Spleen (tissue), 11 donors: ENCODE results near the gene CLASP1. TPM values are rescaled to one million over a fixed set of nuclear protein-coding genes. Genes with fewer than 3 reads are reported as not detected.
A peak's percentile ranks its signal among the peaks of the same experiment; 100 is the strongest.

ENCODE experiments used
- DNase-seq: peaks from one replicate; pipeline ENCODE4 v3.0.0-alpha.2; 2020
- H3K27ac ChIP-seq, 8 donors: fragments of 200-600 bp; sonication (generic) in 7 of 8; 1 replicate in 4 of 8; 2 replicates in 4 of 8; pipeline versions ENCODE4 v1.5.0 to v1.8.0; 2016 to 2021; ENCODE audit warnings: inconsistent platforms in 4 of 8, mild to moderate bottlenecking in 4 of 8, moderate library complexity in 1 of 8
- H3K27me3 ChIP-seq, 7 donors: fragments of 200-600 bp; sonication (generic) in 6 of 7; replicated peaks in 1 of 7; 1 replicate in 4 of 7; 2 replicates in 3 of 7; pipeline versions ENCODE4 v1.5.0 to v1.8.0; 2016 to 2021; ENCODE audit warnings: inconsistent platforms in 3 of 7, mild to moderate bottlenecking in 1 of 7
- H3K36me3 ChIP-seq, 6 donors: fragments of 200-600 bp; sonication (generic) in 5 of 6; 1 replicate in 4 of 6; 2 replicates in 2 of 6; pipeline versions ENCODE4 v1.5.0 to v1.8.0; 2016 to 2021; ENCODE audit warnings: inconsistent platforms in 2 of 6
- H3K4me1 ChIP-seq, 6 donors: fragments of 200-600 bp; sonication (generic) in 5 of 6; 1 replicate in 3 of 6; 2 replicates in 3 of 6; pipeline versions ENCODE4 v1.5.0 to v1.8.0; 2016 to 2021; ENCODE audit warnings: inconsistent platforms in 3 of 6
- H3K4me3 ChIP-seq, 8 donors: fragments of 200-600 bp; sonication (generic) in 7 of 8; 1 replicate in 4 of 8; 2 replicates in 4 of 8; pipeline versions ENCODE4 v1.5.0 to v1.8.0; 2016 to 2021; ENCODE audit warnings: inconsistent platforms in 4 of 8, mild to moderate bottlenecking in 4 of 8, moderate library complexity in 2 of 8
- H3K9me3 ChIP-seq, 8 donors: fragments of 200-600 bp; sonication (generic) in 7 of 8; 1 replicate in 4 of 8; 2 replicates in 4 of 8; pipeline versions ENCODE4 v1.5.0 to v1.8.0; 2016 to 2021; ENCODE audit warnings: inconsistent platforms in 4 of 8
- CTCF ChIP-seq, 11 experiments: fragments of 200-600 bp in 7 of 11; fragments of 450-650 bp in 4 of 11; sonication (generic) in 4 of 11; IDR thresholded peaks in 8 of 11; conservative IDR thresholded peaks in 3 of 11; 1 replicate in 7 of 11; 2 replicates in 4 of 11; pipeline versions ENCODE4 v1.4.0 to v1.8.0; 2016 to 2021; ENCODE audit warnings: antibody characterized with exemption in 11 of 11, inconsistent platforms in 4 of 11, mild to moderate bottlenecking in 1 of 11
- POLR2A ChIP-seq, 3 donors: fragments of 450-650 bp; IDR thresholded peaks; one replicate each; pipeline ENCODE4 v1.5.1; 2017; ENCODE audit warnings: antibody characterized with exemption in 3 of 3, mild to moderate bottlenecking in 1 of 3
- POLR2AphosphoS5 ChIP-seq, 3 donors: sonication (generic); formaldehyde crosslinking; IDR thresholded peaks; one replicate each; pipeline ENCODE4 v1.5.1; 2017; ENCODE audit warnings: antibody characterized with exemption in 3 of 3
- WGBS, 5 donors: extraction: QIAGEN DNeasy Blood & Tissue Kit in 3 of 5; methylation state at CpG; one replicate each; pipeline versions ENCODE4 v1.1.5 to v1.1.7; 2013 to 2018; 5-methylcytosine and 5-hydroxymethylcytosine counted together
- intact Hi-C: fragments of 100-400 bp; cut with DNase I; formaldehyde crosslinking; loops from one replicate; pipeline ENCODE4 v1.15.0; 2023; ENCODE audit warnings: low total_unique reads
- polyA plus RNA-seq, 3 donors: library from polyadenylated mRNA; stranded (reverse); fragments of 200-250 nt; gene quantifications; one replicate each; pipeline ENCODE4 v1.2.1, GENCODE V29; 2013
- total RNA-seq, 7 donors: library from RNA; depleted of rRNA in 3 of 7; stranded (reverse); fragments of >200 nt in 3 of 7; fragmentation: NEBNext Ultra II Directional in 4 of 7; extraction: Animal tissue kit (Norgen Biotek cat#: 25700) in 4 of 7; gene quantifications; one replicate each; pipeline versions ENCODE4 v1.1.0 to v1.2.1, GENCODE V29; 2016 to 2021
- donor health status: healthy with polysubstance abuse.
- donor health status: DM: no; HTN: no; CAD: no; lungs with moderate emphysema.
- donor health status: DM: no; HTN: no; CAD: no.
- donor health status: Bipolar disorder and iron deficiency.
- donor health status: healthy.
- donor health status: DM: no; HTN: no; CAD: no.
- donor health status: DM: yes; HTN: yes; CAD: no.

Gene CLASP1
- total and polyA plus RNA-seq, 10 donors: 4.0 to 103 (median 71.7) TPM

GRCh38 chr2:121608967-121609366, 40.3 kb downstream of the CLASP1 start:
- intact Hi-C loops: no loop called here
- H3K27ac ChIP-seq: peak overlapping the region in 4 of 8 donors; percentile 4 to 78 (median 15)
- no peak for TF ChIP-seq POLR2AphosphoS5 (IDR thresholded peaks at IDR 0.05)
- no peak for TF ChIP-seq POLR2A (IDR thresholded peaks at IDR 0.05)
- no peak for TF ChIP-seq CTCF (IDR thresholded peaks at IDR 0.05 in 8 of 11, conservative IDR thresholded peaks at IDR 0.05 in 3 of 11)

GRCh38 chr2:121608367-121608766, 40.9 kb downstream of the CLASP1 start:
- Histone ChIP-seq H3K27ac (peak overlapping the region in 3 of 8 donors; percentile 3 to 39 (median 30)), H3K36me3 (peaks cover 0 to 30% (median 3%) of the 10 kb centered on the region in 6 donors), H3K4me3 (no peak overlapping the region), H3K4me1 (peaks cover 0 to 53% (median 19%) of the 10 kb centered on the region in 6 donors), H3K27me3 (no peaks in the 10 kb centered on the region), H3K9me3 (peaks cover 0 to 38% (median 19%) of the 10 kb centered on the region in 8 donors)
- WGBS, 5 donors: 87 to 99% (median 93%) methylated on average over 4 of the region's 4 CpGs
- DNase-seq: no peak
- intact Hi-C loops: no loop called here
- TF ChIP-seq CTCF (IDR thresholded peaks at IDR 0.05 in 8 of 11, conservative IDR thresholded peaks at IDR 0.05 in 3 of 11) (no peak), POLR2A (IDR thresholded peaks at IDR 0.05) (no peak), POLR2AphosphoS5 (IDR thresholded peaks at IDR 0.05) (no peak)

More at GRCh38 chr2:121608967-121609366, 40.3 kb downstream of the CLASP1 start:
- peaks cover 0 to 50% (median 19%) of the 10 kb centered on the region in 6 donors for H3K4me1 ChIP-seq
- no peaks in the 10 kb centered on the region for H3K27me3 ChIP-seq
- H3K4me3 ChIP-seq: no peak overlapping the region
- peaks cover 0 to 38% (median 19%) of the 10 kb centered on the region in 8 donors for H3K9me3 ChIP-seq
- no peak for DNase-seq
- H3K36me3 ChIP-seq: peaks cover 0 to 33% (median 3%) of the 10 kb centered on the region in 6 donors
- 53 to 70% (median 63%) methylated on average over 3 of the region's 3 CpGs for WGBS, 5 donors

GRCh38 chr2:121605820-121606733, 43.2 kb downstream of the CLASP1 start:
- H3K27ac ChIP-seq: peak overlapping the region in 1 of 8 donors; percentile 9

More at GRCh38 chr2:121605820-121606733, 43.2 kb downstream of the CLASP1 start:
- 84 to 95% (median 92%) methylated on average over 11 of the region's 11 CpGs for WGBS, 5 donors
- TF ChIP-seq POLR2AphosphoS5 (IDR thresholded peaks at IDR 0.05) (no peak), POLR2A (IDR thresholded peaks at IDR 0.05) (no peak), CTCF (IDR thresholded peaks at IDR 0.05 in 8 of 11, conservative IDR thresholded peaks at IDR 0.05 in 3 of 11) (no peak)
- peaks cover 0 to 38% (median 3%) of the 10 kb centered on the region in 6 donors for H3K36me3 ChIP-seq
- DNase-seq: no peak
- no peaks in the 10 kb centered on the region for H3K27me3 ChIP-seq
- H3K4me3 ChIP-seq: no peak overlapping the region
- intact Hi-C loops: no loop called here
- H3K9me3 ChIP-seq: peaks cover 0 to 22% (median 10%) of the 10 kb centered on the region in 8 donors
- peaks cover 0 to 46% (median 17%) of the 10 kb centered on the region in 6 donors for H3K4me1 ChIP-seq
